HG03469 (cell line): Measurements from ENCODE around the gene ATP6AP1.

ENCODE experiments used
- ATAC-seq: cut with Tn5 transposase; IDR thresholded peaks from one replicate; pipeline ENCODE4 v1.9.1; 2021; ENCODE audit warnings: mild to moderate bottlenecking, moderate library complexity, moderate number of reproducible peaks; ENCODE audit not compliant: unreplicated experiment

Gene ATP6AP1

DNA sequence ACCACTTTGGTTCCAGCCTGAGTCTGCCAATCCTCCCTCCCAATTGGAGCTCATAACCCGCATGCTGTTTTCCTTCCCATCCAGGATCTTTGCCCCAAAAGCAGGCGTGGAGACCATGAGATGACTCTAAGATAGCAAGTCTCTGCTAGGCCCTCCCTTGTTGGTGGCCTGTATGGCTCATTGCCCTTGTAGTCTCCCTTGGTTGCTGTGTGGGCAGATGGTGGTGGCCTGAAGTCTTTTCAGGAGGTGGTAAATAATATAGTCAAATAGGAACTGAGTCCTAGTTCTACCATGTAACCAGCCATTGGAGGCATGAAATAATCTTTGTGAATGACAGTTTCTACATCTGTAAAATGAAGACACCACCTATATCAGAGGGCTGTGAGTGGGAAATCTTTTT lies 1.2 kb downstream of the ATP6AP1 start:
- ATAC-seq: no peak

DNA sequence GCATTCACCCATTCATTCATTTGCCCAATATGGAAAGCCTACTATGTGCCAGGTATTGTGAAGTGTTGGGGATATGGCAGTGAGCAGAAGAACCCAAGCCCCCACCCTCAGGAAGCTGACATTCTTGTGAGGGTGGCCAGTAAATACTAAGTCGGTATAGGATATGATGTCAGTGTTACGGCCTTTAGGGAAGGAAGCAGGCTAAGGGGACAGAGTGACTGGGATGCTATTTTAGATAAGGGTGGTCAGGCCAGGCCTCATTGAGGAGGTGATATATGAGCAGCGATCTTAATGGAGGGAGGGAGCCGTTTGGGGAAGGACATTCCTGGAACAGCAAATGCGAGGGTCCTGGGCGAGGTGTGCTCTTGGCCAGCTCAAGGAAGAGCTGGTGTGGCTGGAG lies 2.0 kb downstream of the ATP6AP1 start:
- no peak for ATAC-seq

DNA sequence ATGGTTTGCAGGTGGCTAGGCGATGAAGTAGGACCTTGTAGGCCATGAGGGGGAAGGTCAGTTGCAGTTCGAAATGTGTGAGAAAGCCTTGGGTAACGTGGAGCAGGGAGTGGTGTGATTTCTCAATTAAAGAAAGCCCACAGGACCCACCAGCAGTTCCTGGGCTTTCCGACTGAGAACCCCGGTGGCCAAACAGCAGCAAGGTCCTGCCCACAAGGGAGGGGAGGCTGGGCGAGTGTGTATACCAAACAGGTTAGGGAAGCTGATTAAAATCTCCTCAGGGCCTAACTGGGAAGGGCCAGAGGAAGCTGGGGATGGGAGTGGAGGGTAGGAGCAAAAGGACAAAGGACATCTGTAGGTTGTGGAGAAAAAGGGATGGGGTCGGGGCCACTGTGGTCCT lies 2.4 kb downstream of the ATP6AP1 start:
- no peak for ATAC-seq

DNA sequence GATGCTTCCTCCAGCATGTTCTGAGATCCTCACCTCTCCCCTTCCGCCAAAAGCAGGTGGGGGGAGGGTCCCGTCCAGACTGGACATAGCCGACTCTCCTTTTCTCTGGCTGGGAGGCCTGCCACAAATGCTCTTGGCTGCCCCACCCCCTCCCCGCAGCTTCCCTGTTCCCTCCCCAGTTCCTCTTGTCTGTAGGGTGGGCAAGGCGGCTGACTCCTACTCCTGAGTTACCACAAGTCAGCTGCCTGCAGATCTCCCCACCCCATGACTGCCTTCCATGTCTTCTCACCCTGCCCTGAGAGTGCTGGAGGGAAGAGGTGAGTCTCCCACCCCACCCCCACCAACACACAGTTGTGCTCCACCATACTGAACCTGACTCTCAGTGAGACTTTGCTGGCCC lies 2.9 kb downstream of the ATP6AP1 start:
- ATAC-seq: no peak

DNA sequence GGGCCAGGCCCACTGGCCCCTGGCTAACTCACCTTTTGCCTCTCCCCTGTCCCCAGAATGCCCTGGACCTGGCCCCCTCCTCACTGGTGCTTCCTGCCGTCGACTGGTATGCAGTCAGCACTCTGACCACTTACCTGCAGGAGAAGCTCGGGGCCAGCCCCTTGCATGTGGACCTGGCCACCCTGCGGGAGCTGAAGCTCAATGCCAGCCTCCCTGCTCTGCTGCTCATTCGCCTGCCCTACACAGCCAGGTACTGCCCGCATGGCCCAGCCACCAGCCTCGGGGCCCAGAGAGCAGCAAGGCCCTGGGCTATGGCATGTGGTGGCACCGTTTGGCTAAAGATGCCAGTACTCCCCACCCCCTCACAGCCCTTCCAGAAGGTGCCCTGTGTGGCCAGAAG lies 3.7 kb downstream of the ATP6AP1 start:
- no peak for ATAC-seq

DNA sequence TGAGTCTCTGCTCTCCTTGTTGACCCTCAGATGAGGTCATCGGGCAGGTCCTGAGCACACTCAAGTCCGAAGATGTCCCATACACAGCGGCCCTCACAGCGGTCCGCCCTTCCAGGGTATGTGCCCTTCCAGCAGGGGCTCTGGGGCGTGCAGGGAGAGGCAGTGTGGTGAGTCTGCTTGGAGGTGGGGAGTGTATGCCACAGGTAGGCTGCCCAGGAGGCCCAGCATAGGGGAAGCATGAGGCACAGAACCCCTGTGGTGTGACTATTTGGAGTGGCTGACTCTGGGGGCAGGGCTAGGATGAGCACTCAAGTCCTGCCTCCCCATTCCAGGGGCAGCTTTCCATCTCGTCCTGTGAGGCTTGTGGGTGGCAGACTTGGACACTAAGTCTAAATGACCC lies 5.1 kb downstream of the ATP6AP1 start:
- no peak for ATAC-seq

DNA sequence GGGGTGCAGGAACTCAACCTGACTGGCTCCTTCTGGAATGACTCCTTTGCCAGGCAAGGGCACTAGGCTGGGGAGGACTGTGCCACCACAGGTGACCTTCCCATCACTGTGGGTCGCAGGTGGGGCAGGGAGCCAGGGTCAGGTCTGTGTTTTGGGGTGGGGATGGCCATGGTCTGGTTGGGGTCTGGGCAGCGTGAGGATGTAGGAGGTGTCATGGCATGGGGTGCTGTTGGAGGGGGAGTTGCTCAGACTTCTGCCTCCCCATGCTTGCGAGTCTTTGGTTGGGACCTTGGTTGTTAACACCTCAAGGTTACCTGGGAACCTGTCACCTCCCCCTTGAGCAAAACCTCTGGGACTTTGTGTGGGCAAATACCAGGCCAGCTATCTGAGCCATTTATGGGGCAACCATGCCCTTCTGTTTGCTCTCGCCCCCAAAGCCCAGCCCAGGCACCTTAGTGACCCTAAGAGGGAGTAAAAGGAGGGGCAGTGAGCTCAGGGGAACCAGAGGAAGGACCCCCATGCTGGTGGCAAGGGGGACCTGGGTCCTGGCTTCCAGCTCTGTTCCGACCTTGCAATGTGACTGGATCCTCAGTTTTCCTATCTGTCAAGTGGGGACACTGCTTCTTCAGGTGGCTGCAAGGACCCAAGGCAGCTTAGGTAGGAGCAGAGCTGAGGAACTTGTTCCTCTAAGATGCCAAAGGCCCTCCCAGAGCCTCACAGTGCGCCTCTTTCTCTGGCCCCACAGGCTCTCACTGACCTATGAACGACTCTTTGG lies 6.1 kb downstream of the ATP6AP1 start:
- ATAC-seq: no peak

DNA sequence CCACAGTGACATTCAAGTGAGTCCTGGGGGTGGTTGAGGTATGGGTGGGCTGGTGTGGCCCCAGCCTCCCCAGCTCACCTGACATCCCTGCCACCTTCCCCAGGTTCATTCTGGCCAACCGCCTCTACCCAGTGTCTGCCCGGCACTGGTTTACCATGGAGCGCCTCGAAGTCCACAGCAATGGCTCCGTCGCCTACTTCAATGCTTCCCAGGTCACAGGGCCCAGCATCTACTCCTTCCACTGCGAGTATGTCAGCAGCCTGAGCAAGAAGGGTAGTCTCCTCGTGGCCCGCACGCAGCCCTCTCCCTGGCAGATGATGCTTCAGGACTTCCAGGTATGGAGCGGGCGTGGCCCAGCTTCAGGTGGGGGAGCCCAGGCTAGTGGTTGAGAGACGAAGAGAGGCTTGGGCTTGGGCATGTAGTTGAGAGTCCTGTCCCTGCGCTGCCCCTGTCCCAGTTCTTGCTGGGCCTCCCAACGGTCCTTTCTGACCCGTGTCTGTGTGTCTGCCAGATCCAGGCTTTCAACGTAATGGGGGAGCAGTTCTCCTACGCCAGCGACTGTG lies 6.8 kb downstream of the ATP6AP1 start:
- ATAC-seq: no peak

DNA sequence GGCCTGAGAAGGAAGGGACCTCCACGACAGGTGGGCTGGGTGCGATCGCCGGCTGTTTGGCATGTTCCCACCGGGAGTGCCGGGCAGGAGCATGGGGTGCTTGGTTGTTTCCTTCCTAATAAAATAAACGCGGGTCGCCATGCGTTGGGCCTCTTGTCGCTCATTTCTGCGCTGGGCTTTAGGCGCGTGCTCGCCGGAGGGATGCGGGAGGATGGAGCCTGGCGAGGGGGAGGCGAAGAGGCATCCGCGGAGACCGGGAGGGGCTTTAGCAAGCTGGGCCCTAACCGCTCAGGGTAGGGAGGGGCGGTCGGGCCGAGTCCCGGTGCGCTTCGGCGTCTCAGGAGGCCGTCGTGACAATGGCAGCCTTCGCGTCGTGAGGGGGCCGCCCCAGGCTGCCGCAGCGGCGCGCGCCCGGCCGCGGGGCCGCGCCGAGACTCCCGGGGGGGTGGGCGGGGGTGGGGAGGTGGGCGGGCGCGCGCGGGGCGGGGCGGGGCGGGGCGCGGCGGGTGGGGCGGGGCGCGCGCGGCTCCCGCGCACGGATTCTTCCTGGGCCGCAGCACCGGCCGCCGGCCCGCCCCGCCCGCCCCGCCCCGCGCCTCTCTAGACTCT lies 8.0 kb downstream of the ATP6AP1 start:
- ATAC-seq: no peak

DNA sequence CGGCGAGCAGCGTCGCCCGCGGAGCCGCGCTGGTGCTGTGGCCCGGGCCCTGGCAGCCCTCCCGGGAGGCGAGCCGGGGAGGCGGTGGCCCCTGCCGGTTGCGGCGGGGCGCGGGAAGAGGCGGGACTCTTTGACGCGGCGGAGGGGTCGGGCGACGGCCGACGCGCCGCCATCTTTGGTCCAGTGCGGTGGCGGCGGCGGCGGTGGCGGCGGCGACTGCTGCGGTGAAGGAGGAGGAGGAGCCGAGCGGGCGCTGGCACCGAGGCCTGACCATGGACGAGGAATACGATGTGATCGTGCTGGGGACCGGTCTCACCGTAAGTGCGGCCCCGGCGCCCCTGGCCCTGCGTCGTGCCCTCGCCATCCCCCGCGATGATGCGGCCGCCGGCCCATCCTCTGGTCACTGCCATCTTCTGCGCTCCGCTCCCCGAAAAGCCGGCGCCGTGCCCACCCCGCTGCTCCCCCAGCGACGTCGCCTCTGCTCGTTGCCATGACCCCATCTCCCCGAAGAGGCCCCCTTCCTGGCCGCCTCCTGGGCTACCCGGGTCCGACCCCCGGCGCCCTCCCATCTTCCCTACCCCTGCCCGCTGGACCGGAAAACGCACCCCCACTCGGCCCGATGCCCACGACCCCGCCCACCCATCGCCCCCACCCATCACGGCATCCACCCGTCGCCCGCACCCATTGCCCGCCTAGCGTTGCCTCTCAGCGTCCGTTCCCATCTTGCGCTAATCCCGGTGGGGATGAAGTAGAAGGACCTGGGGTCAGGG lies 8.7 kb downstream of the ATP6AP1 start, which contains the start of gene GDI1:
Gene GDI1 (plus strand): TSS at position 172 of the 770 bp plus-strand sequence. CDS start 101 bp downstream, at position 273.
- ATAC-seq: no peak

DNA sequence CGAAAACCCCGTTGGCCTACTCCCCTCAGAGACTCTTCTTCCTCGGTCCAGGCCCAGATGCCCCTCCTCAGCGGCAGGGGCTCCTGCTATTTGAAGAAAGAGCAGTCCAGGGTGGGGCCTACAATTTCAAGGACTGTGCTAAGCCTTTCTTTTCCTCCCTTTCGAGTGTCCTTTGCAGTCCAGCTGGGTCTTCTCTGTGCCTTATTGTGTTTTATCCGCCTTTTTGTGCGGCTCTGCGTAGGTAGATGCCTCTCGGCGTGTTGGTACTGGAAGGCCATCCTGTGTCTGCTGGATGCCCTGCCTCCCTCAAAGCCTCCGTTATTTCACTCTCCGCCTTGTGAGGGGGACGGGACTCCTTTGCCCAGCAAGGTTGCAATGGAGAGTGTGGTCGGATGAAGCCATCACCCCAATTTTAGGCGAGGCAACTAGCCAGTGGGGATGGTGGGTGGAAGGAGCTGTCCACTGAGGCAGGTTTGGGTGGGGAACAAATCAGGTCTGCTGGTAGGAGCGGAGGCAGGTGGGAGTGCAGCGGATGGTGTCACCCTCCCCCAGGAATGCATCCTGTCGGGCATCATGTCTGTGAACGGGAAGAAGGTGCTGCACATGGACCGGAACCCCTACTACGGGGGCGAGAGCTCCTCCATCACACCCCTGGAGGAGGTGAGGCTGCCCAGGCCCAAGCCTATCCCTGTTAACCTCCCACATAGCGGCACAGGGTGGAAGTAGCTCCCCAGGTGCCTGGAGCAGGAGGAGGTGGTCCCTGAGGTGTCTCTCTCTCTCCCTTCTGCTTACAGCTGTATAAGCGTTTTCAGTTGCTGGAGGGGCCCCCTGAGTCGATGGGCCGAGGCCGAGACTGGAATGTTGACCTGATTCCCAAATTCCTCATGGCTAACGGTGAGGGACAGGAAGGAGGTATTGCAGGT lies 9.8 kb downstream of the ATP6AP1 start:
- ATAC-seq: no peak

DNA sequence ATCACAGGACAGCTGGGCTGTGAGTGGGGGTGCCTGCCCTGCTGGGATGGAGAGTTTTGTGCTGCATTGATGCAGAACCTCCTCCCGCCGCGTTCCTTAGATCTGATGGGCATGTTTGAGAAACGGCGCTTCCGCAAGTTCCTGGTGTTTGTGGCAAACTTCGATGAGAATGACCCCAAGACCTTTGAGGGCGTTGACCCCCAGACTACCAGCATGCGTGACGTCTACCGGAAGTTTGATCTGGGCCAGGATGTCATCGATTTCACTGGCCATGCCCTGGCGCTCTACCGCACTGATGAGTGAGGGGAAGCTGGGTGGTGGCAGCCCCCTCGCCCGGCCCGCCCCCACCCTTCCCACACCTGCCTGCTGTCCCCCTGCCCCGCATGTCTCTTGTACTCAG lies 11.4 kb downstream of the ATP6AP1 start:
- no peak for ATAC-seq

DNA sequence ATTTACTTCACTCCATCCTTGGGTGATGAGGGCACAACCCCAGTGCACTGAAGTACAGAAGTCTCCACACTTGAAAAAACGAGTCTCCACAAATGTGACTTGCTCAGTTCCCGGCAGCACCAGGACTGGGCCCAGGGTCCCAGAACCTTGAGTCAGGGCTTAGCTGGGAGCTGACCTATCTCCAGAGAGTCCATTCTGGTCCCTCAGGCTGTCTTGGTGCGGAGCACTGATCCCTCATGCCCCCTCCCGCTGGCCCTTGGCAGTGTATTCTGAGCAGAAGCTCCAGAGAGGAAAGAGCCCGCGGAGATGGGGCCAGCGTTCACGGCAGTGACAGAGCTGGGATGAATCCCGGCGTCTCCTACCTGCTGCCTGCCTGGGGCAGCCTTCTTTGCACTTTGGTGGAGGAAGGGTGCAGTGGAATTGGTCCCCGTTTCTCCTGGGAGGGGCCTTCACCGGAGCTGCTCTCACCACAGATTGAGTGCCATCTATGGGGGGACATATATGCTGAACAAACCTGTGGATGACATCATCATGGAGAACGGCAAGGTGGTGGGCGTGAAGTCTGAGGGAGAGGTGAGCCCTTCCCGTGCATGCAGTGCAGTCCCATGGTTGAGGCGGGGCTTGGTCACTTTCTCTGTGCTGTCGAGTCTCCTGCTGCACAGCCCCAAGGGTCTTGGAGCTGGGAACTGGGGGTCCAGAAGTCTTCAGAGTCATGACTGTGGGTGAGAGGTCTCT lies 12.3 kb downstream of the ATP6AP1 start:
- no peak for ATAC-seq

DNA sequence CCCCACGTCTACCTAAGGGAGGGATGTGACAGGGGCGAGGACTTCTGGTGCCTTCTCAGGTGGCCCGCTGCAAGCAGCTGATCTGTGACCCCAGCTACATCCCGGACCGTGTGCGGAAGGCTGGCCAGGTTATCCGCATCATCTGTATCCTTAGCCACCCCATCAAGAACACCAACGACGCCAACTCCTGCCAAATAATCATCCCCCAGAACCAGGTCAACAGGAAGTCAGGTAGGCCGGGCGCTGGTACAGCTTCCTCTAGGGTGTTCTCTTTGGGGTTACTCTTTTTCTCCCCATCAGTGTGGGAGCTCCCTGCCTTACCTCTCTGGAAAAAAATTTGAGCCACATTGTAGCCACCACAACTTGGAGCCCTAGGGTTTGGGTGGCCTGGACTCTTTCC lies 13.1 kb downstream of the ATP6AP1 start:
- ATAC-seq: no peak

DNA sequence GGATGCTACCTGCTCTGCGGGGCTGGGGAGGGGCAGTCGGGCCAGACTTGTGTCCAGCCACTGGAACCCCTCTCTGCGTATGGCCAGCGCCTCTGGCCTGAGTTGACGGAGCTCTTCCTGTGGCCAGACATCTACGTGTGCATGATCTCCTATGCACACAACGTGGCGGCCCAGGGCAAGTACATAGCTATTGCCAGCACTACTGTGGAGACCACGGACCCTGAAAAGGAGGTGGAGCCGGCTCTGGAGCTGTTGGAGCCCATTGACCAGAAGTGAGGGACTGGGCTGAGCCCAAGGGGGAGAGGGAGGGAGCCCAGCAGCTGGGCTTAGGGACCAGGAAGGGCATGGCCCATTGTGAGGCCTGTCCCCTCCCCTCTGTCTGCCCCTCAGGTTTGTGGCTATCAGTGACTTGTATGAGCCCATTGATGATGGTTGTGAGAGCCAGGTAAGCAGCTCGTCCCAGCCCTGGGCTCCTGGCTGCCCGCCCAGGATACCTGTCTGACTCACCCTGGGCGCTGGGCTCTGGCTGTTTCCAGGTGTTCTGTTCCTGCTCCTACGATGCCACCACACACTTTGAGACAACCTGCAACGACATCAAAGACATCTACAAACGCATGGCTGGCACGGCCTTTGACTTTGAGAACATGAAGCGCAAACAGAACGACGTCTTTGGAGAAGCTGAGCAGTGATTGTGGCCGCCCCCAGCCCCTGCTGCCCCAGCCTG lies 13.7 kb downstream of the ATP6AP1 start:
- ATAC-seq: no peak

DNA sequence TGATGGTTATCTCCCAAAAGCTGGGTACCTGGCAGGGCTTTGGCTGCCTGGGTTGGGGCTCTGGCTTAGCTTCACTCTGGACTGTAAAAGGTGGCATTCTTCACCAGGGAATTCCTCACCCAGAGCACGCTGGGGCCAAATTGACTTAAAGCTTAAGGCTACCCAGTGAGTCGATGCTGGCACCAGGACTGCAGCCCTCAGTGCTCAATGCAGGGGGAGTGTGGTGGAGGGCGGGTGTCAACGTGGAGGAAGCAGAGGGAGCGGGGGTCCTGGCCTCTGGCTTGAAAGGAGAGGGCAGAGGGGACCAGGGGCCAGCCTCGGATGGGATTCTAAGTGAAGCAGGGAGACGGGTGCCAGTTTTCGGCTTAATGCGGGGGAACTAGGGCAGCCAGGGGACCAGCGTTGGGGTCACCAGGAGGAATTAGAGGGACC lies 15.0 kb downstream of the ATP6AP1 start:
- no peak for ATAC-seq

DNA sequence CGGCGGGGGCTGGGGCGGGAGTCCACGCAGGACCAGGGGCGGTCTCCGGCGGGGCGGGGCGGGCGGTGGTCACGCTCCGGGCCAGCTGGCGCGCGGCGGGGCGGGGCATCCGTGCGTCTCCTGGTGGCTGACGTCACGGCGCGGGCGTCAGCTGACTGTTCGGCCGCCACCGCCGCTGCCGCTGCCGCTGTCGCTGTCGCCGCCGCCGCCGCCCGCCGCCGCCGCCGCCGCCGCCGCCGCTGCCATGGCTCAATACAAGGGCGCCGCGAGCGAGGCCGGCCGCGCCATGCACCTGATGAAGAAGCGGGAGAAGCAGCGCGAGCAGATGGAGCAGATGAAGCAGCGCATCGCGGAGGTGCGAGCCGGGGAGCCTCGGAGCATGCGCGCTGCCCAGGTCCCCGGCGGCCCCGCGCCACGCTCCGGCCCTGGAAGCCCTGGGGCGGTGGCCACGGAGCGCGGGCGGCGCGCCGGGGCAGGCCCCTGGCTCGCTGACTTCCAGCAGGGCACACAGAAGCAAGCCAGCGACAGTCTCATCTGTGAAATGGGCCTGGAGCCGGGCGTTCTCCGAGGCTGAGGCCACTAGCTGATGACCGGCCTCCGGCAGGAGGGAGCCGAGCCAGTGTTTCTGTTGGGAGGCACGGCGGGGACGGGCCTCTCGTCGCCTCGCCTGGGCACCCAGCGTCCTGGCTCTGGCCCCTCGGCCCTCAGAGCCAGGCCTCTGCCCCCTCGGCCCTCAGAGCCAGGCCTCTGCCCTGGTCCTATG lies 15.7 kb downstream of the ATP6AP1 start, which contains the start of gene FAM50A:
Gene FAM50A (plus strand): TSS at position 150 of the 763 bp plus-strand sequence. CDS start 95 bp downstream, at position 245.
- ATAC-seq: no peak

DNA sequence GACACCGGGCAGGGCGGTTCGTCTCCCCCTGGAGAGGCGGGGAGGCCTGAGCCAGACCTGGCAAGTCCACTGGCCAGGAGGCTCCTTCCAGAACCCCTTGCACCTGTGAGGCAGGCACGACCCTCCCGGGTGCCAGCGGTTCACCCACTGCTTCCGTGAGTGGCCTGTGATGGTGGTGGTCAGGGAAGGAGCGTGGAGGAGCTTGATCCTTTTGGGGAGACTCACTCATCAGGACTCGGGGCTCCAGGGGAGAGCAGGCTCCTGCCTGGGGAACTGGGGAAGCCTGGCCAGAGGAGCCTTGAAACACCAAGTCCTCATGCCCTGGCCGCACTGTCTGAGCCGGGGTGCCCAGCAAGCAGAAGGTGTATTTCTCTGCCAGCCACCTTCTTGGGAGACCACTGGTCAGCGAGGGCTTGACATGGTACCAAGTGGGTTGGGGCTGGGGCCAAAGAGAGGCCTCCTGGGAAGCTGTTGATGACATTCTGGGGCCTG lies 16.3 kb downstream of the ATP6AP1 start:
- no peak for ATAC-seq
